GM18858 (cell line): ENCODE data around the gene GINM1.

Experiments used
- ATAC-seq: cut with Tn5 transposase; IDR thresholded peaks from one replicate; pipeline ENCODE4 v1.9.1; 2021; ENCODE audit not compliant: unreplicated experiment

The GINM1 gene

DNA sequence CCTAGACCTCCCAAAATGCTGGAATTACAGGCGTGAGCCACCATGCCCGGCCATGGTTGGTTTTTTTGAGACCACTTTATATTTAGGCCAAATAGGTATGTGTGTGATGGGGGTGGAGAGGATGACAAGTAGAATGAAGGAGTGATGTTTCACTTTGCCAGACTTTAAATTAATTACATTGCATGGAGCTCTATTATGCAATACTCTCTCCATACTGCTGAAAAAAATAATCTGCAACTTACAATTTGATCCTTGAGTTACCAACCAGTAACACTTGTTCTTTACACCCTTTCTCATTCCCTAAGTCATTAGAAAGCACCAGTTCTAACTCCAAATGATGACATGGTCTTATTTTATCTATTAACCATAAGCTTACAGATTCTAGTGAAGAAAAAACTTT, 26.8 kb downstream of the GINM1 start:
- ATAC-seq, result no peak

DNA sequence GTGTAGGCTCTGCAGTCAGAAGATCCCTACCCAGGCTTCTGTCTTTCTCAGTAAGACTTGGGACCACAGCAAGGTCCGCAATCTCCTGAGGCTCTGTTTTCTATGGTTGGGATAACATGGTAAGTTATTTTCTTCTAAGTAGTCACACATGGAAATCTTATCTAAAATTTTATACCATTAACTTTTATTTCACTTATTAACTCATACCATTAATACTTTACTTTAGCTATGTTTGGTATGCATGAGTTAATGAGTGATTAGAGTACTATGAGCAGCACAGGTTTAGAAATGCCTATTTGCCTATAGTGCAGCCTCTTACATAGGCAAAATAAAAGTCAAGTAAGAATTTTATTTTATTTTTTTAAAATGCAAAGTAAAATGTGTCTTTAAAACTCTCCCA, 27.2 kb downstream of the GINM1 start:
- ATAC-seq, result no peak

DNA sequence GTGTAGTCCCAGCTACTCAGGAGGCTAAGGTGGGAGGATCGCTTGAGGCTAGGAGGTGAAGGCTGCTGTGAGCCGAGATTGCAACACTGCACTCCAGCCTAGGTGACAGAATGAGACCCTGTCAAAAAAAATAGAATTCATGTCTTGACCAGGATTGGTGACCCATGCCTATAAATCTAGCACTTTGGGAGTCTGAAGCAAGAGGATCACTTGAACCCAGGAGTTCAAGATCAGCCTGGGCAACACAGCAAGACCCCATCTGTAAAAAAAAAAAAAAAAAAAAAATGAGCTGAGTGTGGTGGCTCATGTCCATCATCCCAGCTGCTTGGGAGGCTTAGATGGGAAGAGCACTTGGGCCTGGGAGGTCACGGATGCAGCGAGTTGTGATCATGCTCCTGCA, 34.3 kb downstream of the GINM1 start:
- ATAC-seq, result no peak

DNA sequence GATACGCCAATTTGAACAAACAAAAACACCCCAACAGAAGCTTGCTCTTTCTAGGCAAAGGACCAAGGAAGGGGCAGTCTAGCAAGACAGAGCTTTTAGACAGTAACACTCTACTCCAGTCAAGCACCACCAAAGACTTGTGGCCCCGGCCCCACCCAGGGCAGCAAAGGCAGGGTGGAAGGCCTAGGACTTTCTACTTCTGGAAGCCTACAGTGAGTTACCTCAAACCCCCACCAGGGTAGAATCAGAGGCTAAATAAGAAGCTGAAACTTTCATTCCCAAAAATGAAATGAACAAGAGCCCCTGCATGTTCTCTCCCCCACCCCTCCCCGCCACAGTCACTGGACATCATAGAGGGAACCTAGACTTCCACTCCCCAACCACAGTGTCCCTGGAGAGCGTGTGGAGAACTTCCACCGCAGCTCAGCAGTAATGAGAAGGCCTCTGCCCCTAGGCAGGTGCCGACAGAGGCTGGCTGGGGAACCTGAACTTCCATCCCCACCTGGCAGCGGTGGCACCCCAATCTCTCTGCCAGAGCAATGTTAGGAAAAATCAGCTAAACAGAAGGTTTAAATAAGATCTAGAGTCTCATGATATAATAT, 42.3 kb downstream of the GINM1 start:
- no peak for ATAC-seq

DNA sequence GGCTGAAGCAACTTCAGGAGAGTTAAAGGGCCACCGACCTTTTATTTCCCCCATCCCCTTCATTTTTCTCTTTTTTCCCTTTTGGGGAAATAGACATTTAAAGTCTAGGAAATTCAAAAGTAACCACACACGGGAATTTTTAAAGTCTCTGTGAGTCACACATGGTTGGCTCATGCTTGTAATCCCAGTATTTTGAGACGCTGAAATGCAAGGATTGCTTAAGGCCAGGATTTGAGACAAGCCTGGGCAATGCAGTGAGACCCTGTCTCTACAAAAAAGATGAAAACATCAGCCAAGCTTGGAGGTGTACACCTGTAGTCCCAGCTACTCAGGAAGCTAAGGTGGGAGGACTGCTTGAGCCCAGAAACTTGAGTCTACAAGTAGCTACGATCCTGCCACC, 48.2 kb downstream of the GINM1 start:
- ATAC-seq, result no peak

DNA sequence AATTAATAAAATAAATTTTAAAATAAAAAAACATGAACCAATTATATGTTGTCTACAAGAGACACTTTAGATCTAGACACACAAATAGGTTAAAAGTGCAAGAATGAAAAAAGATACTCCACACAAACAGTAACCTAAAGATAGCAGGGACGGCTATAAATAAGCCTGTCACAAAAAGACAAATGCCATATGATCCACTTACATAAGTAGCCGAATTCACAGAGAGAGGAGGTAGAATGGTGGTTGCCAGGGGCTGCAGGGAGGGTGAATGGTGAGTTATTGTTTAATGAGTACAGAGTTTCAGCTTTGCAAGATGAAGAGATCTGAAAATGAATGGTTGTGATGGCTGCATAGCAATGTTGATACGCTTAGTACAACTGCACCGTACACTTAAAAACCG, 49.6 kb downstream of the GINM1 start:
- ATAC-seq, result no peak

DNA sequence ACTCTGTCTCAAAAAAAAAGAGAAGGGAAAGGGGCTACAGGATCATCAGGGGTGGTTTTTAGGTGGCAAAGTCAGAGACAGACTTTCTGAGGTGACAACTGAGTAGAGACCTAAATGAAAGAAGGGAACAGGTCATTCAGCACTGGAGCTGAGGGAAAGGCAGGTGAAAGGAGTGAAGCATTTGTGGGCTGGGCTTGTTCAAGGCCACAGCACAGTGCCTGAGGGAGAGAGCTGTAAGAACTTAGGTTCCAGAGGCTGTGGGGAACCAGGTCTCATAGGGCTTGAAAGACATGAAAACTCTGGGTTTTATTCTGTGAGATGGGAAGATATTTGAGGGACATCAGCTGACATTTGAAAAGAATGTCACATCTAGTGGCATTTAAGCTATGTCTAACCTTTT, 61.5 kb downstream of the GINM1 start:
- no peak for ATAC-seq

DNA sequence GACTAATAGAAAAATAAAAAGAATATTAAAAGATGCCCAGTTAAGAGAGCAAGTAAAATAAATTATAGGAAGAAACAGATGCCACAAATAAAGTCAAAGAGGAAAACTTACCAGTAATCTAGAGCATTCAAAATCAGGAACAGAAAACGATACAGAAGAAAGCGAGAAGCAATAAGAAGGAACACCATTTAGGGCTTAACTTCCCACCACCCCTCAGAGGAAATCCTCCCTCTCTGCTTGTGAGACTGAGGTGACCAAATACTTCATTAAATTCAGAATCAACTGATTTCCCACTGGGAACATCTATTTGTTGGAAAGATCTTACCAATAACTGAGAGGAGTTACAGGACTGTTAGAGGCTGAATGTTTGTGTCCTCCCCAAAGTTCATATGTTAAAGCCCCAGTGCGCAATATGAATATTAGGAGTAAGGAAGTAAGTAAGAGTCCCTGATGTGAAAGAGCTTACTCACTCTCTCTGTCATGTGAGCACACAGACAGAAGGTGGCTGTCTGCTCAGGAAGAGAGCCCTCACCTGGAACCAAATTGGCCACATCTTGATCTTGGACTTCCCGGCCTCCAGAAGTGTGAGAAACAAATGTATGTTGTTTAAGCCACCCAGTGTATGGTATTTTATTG, 62.8 kb downstream of the GINM1 start:
- peak; percentile 75 for ATAC-seq

DNA sequence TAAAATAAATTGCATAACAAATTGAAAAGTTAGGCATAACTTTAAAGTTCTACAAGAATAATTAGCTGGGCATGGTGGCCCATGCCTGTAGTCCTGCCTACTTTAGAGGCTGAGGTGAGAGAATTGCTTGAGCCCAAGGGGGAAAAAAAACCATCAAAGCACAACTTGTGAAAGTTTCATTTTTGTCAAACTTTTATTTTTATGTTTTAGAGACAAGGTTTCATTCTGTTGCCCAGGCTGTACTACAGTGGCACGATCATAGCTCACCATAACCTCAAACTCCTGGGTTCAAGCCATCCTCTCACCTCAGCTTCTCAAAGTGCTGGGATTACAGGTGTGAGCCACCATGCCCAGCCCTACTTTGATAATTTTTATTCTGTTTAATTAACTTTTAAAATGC, 68.1 kb downstream of the GINM1 start:
- ATAC-seq, result no peak

DNA sequence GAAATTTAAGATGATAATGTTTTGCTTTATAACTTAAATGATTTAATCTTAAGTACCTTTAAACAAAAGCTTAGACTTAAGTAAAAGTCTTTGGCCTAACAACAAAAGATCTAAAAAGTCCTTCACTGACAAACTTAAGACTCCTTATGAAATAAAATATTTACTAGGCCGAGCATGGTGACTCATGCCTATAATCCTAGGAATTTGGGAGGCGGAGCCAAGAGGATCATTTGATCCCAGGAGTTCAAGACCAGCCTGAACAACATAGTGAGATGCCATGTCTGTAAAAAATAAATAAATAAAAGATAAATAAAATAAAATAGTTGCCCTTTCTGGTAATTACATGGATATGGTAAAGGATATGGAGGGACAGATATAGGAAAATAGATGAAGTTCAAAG, 69.9 kb downstream of the GINM1 start:
- ATAC-seq, result no peak
